WTC11 (cell line): ENCODE data around the gene COMMD7. TPM values are rescaled to one million over a fixed set of nuclear protein-coding genes. Genes with fewer than 3 reads are reported as not detected.
A peak's percentile ranks its signal among the peaks of the same experiment; 100 is the strongest.
"Not testable (repeated sequence)": the region's sequence is repeated elsewhere in the genome, so short reads cannot be mapped to it uniquely, and the experiment has no call there.

Experiments used
- ATAC-seq: fragments of 200-7000 bp; cut with Tn5 transposase; 2 replicates; pipeline ENCODE4 v1.10.0; 2021; ENCODE audit warnings: mild to moderate bottlenecking, moderate library complexity
- CTCF ChIA-PET: fragments of 300-600 bp; sonication (Branson Sonifier 250); formaldehyde crosslinking; loops from one replicate; lab custom pipeline; 2021; ENCODE audit warnings: antibody characterized with exemption; lab: Charles Lee
- POLR2A ChIA-PET: fragments of 350-600 bp; sonication (Branson Sonifier 250); formaldehyde crosslinking; loops from one replicate; lab custom pipeline; 2021; ENCODE audit warnings: antibody characterized with exemption; lab: Charles Lee
- DNase-seq: peaks from one replicate; pipeline ENCODE4 v3.0.0; 2021; ENCODE audit warnings: low spot score
- H3K27ac Mint-ChIP-seq: 2 replicates; pipeline ENCODE4 v1.8.0; 2021; ENCODE audit warnings: mixed read lengths
- H3K27me3 Mint-ChIP-seq: 2 replicates; pipeline ENCODE4 v1.8.0; 2021; ENCODE audit warnings: low read depth, mild to moderate bottlenecking, moderate library complexity, mixed read lengths
- H3K36me3 Mint-ChIP-seq: 2 replicates; pipeline ENCODE4 v1.8.0; 2021; ENCODE audit warnings: mixed read lengths
- H3K4me1 Mint-ChIP-seq: 2 replicates; pipeline ENCODE4 v1.8.0; 2022; ENCODE audit warnings: mixed read lengths
- H3K4me3 Mint-ChIP-seq: 2 replicates; pipeline ENCODE4 v1.8.0; 2021; ENCODE audit warnings: mild to moderate bottlenecking, moderate library complexity, mixed read lengths
- H3K9me3 Mint-ChIP-seq: 2 replicates; pipeline ENCODE4 v1.8.0; 2021; ENCODE audit warnings: mixed read lengths
- EMX1 ChIP-seq: fragments of 250-450 bp; sonication (Bioruptor Pico); IDR thresholded peaks from 2 replicates; pipeline ENCODE4 v1.8.0; 2021; ENCODE audit warnings: mild to moderate bottlenecking
- ETV6 ChIP-seq: sonication (generic); formaldehyde crosslinking; IDR thresholded peaks from 2 replicates; pipeline ENCODE4 v1.8.1; 2022; ENCODE audit warnings: mild to moderate bottlenecking, missing genetic modification reagents
- FOXP1 ChIP-seq: sonication (generic); formaldehyde crosslinking; IDR thresholded peaks from 2 replicates; pipeline ENCODE4 v1.8.0; 2022; ENCODE audit warnings: missing genetic modification reagents, mild to moderate bottlenecking, moderate library complexity, borderline replicate concordance
- NR2C2 ChIP-seq: sonication (generic); formaldehyde crosslinking; IDR thresholded peaks from 2 replicates; pipeline ENCODE4 v1.8.0; 2022; ENCODE audit warnings: mild to moderate bottlenecking, missing genetic modification reagents
- SP1 ChIP-seq: sonication (generic); formaldehyde crosslinking; conservative IDR thresholded peaks from 2 replicates; pipeline ENCODE4 v1.8.1; 2022; ENCODE audit warnings: missing genetic modification reagents
- ZNF121 ChIP-seq: sonication (generic); formaldehyde crosslinking; IDR thresholded peaks from 2 replicates; pipeline ENCODE4 v1.8.0; 2023; ENCODE audit warnings: missing genetic modification reagents
- total RNA-seq: library from RNA; stranded (reverse); gene quantifications from 3 replicates; pipeline ENCODE4 v1.2.3, GENCODE V29; 2021
- TF ChIP-seq, protein P1 (sequence below): fragments of 250-450 bp; sonication (Bioruptor Pico); IDR thresholded peaks from 2 replicates; pipeline ENCODE4 v1.9.0; 2021; ENCODE audit warnings: mild to moderate bottlenecking, borderline replicate concordance
- TF ChIP-seq, protein P2 (sequence below): fragments of 200-600 bp; IDR thresholded peaks from 2 replicates; pipeline ENCODE4 v1.8.0; 2022; ENCODE audit warnings: antibody characterized with exemption
- TF ChIP-seq, protein P3 (sequence below): sonication (generic); formaldehyde crosslinking; IDR thresholded peaks from 2 replicates; pipeline ENCODE4 v1.8.1; 2023; ENCODE audit warnings: mild to moderate bottlenecking, missing genetic modification reagents, borderline replicate concordance

Gene COMMD7
- total RNA-seq, 1 experiment from 2014 or later, result 42.3 TPM

DNA sequence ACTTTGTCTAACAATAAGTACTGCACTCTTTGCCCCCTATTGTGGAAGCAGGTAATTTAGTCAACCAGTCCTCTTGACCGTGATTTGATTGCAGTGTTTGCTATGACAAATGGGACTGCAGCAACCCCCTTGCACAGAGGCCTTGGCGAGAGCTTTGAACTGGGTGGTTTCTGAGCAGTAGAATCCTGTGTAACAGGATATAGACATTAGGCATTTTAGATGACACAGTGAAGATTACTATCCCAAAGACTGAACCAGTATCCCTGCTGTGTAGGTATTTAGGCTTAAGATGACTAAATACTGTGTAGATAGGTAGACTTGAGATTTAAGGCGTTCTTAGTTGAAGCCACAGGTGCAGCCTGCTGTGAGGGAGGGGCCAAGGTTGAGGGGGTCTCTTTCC is 28.8 kb upstream of the COMMD7 start:
- H3K9me3 Mint-ChIP-seq, result no peaks in the 10 kb centered on the region
- H3K36me3 Mint-ChIP-seq, result peaks cover 49% of the 10 kb centered on the region
- no peak for ATAC-seq
- H3K4me1 Mint-ChIP-seq, result peaks cover 95% of the 10 kb centered on the region
- POLR2A ChIA-PET, result no interaction called here
- no peak for DNase-seq
- TF ChIP-seq NR2C2 (CRISPR knock-in tag) (no peak), FOXP1 (CRISPR knock-in tag) (no peak)
- TF ChIP-seq, protein P1, sequence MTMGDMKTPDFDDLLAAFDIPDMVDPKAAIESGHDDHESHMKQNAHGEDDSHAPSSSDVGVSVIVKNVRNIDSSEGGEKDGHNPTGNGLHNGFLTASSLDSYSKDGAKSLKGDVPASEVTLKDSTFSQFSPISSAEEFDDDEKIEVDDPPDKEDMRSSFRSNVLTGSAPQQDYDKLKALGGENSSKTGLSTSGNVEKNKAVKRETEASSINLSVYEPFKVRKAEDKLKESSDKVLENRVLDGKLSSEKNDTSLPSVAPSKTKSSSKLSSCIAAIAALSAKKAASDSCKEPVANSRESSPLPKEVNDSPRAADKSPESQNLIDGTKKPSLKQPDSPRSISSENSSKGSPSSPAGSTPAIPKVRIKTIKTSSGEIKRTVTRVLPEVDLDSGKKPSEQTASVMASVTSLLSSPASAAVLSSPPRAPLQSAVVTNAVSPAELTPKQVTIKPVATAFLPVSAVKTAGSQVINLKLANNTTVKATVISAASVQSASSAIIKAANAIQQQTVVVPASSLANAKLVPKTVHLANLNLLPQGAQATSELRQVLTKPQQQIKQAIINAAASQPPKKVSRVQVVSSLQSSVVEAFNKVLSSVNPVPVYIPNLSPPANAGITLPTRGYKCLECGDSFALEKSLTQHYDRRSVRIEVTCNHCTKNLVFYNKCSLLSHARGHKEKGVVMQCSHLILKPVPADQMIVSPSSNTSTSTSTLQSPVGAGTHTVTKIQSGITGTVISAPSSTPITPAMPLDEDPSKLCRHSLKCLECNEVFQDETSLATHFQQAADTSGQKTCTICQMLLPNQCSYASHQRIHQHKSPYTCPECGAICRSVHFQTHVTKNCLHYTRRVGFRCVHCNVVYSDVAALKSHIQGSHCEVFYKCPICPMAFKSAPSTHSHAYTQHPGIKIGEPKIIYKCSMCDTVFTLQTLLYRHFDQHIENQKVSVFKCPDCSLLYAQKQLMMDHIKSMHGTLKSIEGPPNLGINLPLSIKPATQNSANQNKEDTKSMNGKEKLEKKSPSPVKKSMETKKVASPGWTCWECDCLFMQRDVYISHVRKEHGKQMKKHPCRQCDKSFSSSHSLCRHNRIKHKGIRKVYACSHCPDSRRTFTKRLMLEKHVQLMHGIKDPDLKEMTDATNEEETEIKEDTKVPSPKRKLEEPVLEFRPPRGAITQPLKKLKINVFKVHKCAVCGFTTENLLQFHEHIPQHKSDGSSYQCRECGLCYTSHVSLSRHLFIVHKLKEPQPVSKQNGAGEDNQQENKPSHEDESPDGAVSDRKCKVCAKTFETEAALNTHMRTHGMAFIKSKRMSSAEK (CRISPR knock-in tag), result no peak
- no peaks in the 10 kb centered on the region for H3K27me3 Mint-ChIP-seq
- peak overlapping the region; percentile 42 for H3K4me3 Mint-ChIP-seq
- CTCF ChIA-PET, result no interaction called here
- H3K27ac Mint-ChIP-seq, result peak overlapping the region; percentile 68; the same call in 1 of the 2 replicates

DNA sequence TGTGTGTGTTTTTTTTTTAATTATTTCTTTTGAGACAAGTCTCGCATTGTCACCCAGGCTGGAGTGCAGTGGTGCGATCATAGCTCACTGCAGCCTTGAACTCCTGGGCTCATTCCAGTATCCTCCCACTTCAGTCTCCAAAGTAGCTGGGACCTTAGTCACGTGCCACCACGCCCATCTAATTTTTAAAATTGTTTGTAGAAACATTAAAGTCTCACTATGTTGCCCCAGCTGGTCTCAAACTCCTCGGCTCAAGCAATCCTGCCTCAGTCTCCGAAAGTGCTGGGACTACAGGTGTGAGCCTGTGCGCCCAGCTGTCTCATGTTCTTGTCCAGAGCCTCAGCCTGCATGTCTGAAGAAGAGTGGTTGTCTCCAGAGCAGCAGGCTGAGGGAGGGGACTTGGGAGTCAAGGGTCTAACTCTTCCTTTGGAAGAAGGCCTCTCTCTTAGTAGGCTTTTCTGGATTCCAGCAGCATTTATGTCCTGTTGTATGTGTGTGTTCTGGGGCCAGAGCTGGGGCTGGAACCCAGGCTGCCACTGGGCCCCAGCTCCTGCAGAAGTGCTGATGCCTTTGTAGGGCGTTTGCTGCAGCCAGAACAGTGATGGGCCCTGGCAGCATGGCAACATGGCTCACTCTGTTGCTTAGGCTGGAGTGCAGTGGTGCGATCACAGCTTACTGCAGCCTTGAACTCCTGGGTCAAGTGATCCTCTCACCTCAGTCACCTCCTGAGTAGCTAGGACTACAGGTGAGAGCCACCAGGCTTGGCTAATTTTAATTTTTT is 24.3 kb upstream of the COMMD7 start:
- peak overlapping the region; percentile 95 for H3K27ac Mint-ChIP-seq
- H3K4me1 Mint-ChIP-seq, result peaks cover 70% of the 10 kb centered on the region
- peak overlapping the region; percentile 67 for H3K4me3 Mint-ChIP-seq
- TF ChIP-seq ETV6 (CRISPR knock-in tag), result peak; percentile 53; the same call in 1 of the 2 replicates
- TF ChIP-seq SP1 (CRISPR knock-in tag), result no peak
- peak; percentile 91 for TF ChIP-seq ZNF121 (CRISPR knock-in tag)
- CTCF ChIA-PET, result interaction anchor here (0.6 to 8.6 kb wide), 4 partner anchors 11 to 94 kb away, joined by 3 to 121 read pairs (median 8); partner anchors contain the start of gene C20orf203
- H3K27me3 Mint-ChIP-seq, result no peaks in the 10 kb centered on the region
- ATAC-seq (no peak), DNase-seq (no peak)
- H3K9me3 Mint-ChIP-seq, result no peaks in the 10 kb centered on the region
- POLR2A ChIA-PET, result interaction anchor here (1.3 kb wide), 1 partner anchor 11 kb away, joined by 4 read pairs; no protein-coding TSS in a partner anchor
- H3K36me3 Mint-ChIP-seq, result peaks cover 60% of the 10 kb centered on the region

DNA sequence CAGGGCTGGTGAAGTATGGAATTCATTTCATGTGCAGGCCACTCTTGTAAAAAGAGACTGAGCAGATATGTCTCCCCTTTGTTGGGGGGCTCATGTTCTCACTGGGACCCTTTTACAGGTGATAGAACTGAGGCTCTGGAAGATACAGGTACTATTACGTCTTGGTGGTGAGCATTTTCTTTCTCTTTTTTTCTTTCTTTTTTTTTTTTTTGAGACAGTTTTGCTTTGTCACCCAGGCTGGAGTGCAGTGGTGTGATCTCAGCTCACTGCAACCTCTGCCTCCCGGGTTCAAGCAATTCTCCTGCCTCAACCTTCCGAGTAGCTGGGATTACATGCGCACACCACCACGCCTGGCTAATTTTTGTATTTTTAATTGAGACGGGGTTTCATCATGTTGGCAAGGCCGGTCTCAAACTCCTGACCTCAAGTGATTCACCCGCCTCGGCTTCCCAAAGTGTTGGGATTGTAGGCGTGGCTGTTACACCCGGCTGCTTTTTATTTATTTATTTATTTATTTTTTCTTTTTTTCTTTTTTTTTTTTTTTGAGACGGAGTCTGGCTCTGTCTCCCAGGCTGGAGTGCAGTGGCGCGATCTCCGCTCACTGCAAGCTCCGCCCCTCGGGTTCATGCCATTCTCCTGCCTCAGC is 22.1 kb upstream of the COMMD7 start:
- not testable (repeated sequence) for H3K9me3 Mint-ChIP-seq, DNase-seq, H3K27me3 Mint-ChIP-seq, ATAC-seq
- H3K36me3 Mint-ChIP-seq, result peaks cover 56% of the 10 kb centered on the region
- peak overlapping the region; percentile 92 for H3K27ac Mint-ChIP-seq
- H3K4me1 Mint-ChIP-seq, result peaks cover 59% of the 10 kb centered on the region
- ChIA-PET CTCF (interaction anchor here (1.0 to 8.6 kb wide), 6 partner anchors 8 to 92 kb away, joined by 3 to 121 read pairs (median 8); partner anchors contain the start of genes C20orf203 and COMMD7), POLR2A (interaction anchor here (0.7 to 1.5 kb wide), 5 partner anchors 8 to 22 kb away, joined by 3 to 7 read pairs (median 4); partner anchors contain the start of gene COMMD7)
- peak overlapping the region; percentile 91 for H3K4me3 Mint-ChIP-seq

DNA sequence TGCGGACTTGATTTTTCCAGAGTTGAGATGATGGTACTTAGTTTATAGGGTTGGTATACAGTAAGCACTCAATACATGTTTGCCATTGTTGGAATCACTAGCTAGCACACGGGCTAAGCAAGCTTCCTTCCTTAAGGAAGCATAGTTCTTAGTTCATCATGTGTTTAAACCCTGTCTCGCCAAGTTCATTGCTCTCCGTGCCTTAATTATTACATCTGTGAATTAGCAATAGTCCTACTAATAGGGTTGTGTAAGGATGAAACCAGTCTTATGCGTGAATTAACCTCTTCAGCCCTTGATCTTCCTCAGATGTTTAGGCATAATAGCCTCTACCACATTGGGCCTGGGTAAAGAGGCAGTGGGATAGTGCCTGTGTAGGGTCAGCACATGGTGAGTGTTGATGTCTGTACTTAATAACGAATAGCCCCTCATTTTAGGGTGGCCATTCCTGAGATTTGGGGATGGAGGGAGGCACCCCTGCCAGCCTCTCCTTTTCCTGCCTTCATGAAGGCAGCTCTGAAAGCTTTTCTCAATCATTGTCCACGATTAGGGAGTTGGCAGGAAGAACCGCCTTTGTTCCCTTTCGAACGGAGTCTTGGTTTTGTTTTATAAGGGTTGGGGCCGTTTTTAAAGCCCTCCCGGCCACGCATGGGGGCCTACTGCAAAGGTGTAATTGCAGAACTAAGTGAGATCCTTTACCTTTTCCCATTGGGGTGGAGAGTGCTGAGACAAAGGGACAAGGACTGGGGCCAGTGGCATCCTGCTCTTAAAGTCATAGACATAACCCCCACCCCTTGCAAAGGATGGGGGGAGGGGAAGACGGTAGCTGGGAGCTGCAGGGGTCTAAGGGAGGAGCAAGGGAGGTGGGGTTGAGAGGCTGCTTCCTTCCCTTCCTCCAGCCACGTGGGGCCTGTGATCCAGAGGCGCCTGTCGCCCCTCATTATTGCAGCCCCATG is 21.0 kb upstream of the COMMD7 start:
- POLR2A ChIA-PET, result interaction anchor here (0.7 to 2.5 kb wide), 7 partner anchors 9 to 83 kb away, joined by 3 to 23 read pairs (median 5); partner anchors contain the start of gene COMMD7
- peaks cover 51% of the 10 kb centered on the region for H3K4me1 Mint-ChIP-seq
- H3K36me3 Mint-ChIP-seq, result peaks cover 50% of the 10 kb centered on the region
- peak overlapping the region; percentile 91 for H3K4me3 Mint-ChIP-seq
- peak overlapping the region; percentile 92 for H3K27ac Mint-ChIP-seq
- H3K27me3 Mint-ChIP-seq, result no peaks in the 10 kb centered on the region
- peak; percentile 84 for DNase-seq
- CTCF ChIA-PET, result interaction anchor here (0.8 to 8.6 kb wide), 8 partner anchors 9 to 99 kb away, joined by 3 to 121 read pairs (median 6); partner anchors contain the start of genes C20orf203 and COMMD7
- no peaks in the 10 kb centered on the region for H3K9me3 Mint-ChIP-seq
- peak; percentile 65 for ATAC-seq
- TF ChIP-seq, protein P2, sequence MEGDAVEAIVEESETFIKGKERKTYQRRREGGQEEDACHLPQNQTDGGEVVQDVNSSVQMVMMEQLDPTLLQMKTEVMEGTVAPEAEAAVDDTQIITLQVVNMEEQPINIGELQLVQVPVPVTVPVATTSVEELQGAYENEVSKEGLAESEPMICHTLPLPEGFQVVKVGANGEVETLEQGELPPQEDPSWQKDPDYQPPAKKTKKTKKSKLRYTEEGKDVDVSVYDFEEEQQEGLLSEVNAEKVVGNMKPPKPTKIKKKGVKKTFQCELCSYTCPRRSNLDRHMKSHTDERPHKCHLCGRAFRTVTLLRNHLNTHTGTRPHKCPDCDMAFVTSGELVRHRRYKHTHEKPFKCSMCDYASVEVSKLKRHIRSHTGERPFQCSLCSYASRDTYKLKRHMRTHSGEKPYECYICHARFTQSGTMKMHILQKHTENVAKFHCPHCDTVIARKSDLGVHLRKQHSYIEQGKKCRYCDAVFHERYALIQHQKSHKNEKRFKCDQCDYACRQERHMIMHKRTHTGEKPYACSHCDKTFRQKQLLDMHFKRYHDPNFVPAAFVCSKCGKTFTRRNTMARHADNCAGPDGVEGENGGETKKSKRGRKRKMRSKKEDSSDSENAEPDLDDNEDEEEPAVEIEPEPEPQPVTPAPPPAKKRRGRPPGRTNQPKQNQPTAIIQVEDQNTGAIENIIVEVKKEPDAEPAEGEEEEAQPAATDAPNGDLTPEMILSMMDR, result no peak
- no peak for TF ChIP-seq EMX1 (CRISPR knock-in tag)
- TF ChIP-seq, protein P3, sequence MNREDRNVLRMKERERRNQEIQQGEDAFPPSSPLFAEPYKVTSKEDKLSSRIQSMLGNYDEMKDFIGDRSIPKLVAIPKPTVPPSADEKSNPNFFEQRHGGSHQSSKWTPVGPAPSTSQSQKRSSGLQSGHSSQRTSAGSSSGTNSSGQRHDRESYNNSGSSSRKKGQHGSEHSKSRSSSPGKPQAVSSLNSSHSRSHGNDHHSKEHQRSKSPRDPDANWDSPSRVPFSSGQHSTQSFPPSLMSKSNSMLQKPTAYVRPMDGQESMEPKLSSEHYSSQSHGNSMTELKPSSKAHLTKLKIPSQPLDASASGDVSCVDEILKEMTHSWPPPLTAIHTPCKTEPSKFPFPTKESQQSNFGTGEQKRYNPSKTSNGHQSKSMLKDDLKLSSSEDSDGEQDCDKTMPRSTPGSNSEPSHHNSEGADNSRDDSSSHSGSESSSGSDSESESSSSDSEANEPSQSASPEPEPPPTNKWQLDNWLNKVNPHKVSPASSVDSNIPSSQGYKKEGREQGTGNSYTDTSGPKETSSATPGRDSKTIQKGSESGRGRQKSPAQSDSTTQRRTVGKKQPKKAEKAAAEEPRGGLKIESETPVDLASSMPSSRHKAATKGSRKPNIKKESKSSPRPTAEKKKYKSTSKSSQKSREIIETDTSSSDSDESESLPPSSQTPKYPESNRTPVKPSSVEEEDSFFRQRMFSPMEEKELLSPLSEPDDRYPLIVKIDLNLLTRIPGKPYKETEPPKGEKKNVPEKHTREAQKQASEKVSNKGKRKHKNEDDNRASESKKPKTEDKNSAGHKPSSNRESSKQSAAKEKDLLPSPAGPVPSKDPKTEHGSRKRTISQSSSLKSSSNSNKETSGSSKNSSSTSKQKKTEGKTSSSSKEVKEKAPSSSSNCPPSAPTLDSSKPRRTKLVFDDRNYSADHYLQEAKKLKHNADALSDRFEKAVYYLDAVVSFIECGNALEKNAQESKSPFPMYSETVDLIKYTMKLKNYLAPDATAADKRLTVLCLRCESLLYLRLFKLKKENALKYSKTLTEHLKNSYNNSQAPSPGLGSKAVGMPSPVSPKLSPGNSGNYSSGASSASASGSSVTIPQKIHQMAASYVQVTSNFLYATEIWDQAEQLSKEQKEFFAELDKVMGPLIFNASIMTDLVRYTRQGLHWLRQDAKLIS (CRISPR knock-in tag), result peak; percentile 93; the same call in 1 of the 2 replicates
